Lower leg skin (tissue), 4 donors: ENCODE results near the gene SLC6A13. TPM values are rescaled to one million over a fixed set of nuclear protein-coding genes. Genes with fewer than 3 reads are reported as not detected.

Source experiments
- DNase-seq, 2 donors: peaks; one replicate each; pipeline ENCODE4 v3.0.0-alpha.2; 2019; ENCODE audit warnings: low spot score in 2 of 2
- H3K4me3 ChIP-seq: fragments of 200-600 bp; sonication (generic); 2 replicates; pipeline ENCODE4 v1.5.1; 2017; ENCODE audit warnings: mild to moderate bottlenecking, low read depth; ENCODE audit not compliant: poor library complexity, severe bottlenecking
- CTCF ChIP-seq, 3 donors: fragments of 450-650 bp; IDR thresholded peaks; one replicate each; pipeline ENCODE4 v1.5.1; 2016; ENCODE audit warnings: antibody characterized with exemption in 3 of 3, mild to moderate bottlenecking in 3 of 3, moderate library complexity in 2 of 3
- POLR2A ChIP-seq, 2 donors: fragments of 450-650 bp; IDR thresholded peaks; one replicate each; pipeline ENCODE4 v1.6.1; 2016 to 2017; ENCODE audit warnings: antibody characterized with exemption in 2 of 2, mild to moderate bottlenecking in 1 of 2, moderate library complexity in 1 of 2
- WGBS, 2 donors: methylation state at CpG; one replicate each; pipeline ENCODE4 v1.1.5; 2018; 5-methylcytosine and 5-hydroxymethylcytosine counted together
- intact Hi-C: fragments of 100-400 bp; cut with DNase I; formaldehyde crosslinking; loops from one replicate; pipeline ENCODE4 v1.15.0; 2023; ENCODE audit warnings: low total_unique reads
- total RNA-seq, 4 donors: library from RNA; depleted of rRNA; stranded (reverse); fragments of >200 nt; gene quantifications; one replicate each; pipeline ENCODE4 v1.1.0, GENCODE V29; 2016

The SLC6A13 gene
- total RNA-seq, 4 donors from 2014 or later = not detected

GRCh38 chr12:208813-209212 lies 53.8 kb downstream of the SLC6A13 start:
- no peak for DNase-seq
- TF ChIP-seq CTCF (IDR thresholded peaks at IDR 0.05) = no peak
- TF ChIP-seq POLR2A (IDR thresholded peaks at IDR 0.05) = no peak

GRCh38 chr12:207804-208203 lies 54.8 kb downstream of the SLC6A13 start:
- 78 to 90% methylated on average over 10 of the region's 10 CpGs for WGBS, 2 donors
- intact Hi-C loops = no loop called here
- no peak overlapping the region for H3K4me3 ChIP-seq
- no peak for TF ChIP-seq POLR2A (IDR thresholded peaks at IDR 0.05)
- TF ChIP-seq CTCF (IDR thresholded peaks at IDR 0.05) = no peak
- DNase-seq = no peak

More at GRCh38 chr12:208813-209212, 53.8 kb downstream of the SLC6A13 start:
- 65 to 66% methylated on average over 4 of the region's 4 CpGs for WGBS, 2 donors
- intact Hi-C loops = no loop called here
- H3K4me3 ChIP-seq = no peak overlapping the region

GRCh38 chr12:206746-207440 lies 55.7 kb downstream of the SLC6A13 start:
- no peak for DNase-seq
- WGBS, 2 donors = 88 to 90% methylated on average over 21 of the region's 21 CpGs
- intact Hi-C loops = no loop called here
- no peak for TF ChIP-seq POLR2A (IDR thresholded peaks at IDR 0.05)
- no peak for TF ChIP-seq CTCF (IDR thresholded peaks at IDR 0.05)
- no peak overlapping the region for H3K4me3 ChIP-seq

GRCh38 chr12:205026-205425 lies 57.6 kb downstream of the SLC6A13 start:
- no peak overlapping the region for H3K4me3 ChIP-seq
- WGBS, 2 donors = 74 to 76% methylated on average over 4 of the region's 4 CpGs
- intact Hi-C loops = no loop called here
- no peak for DNase-seq
- TF ChIP-seq CTCF (IDR thresholded peaks at IDR 0.05) (no peak), POLR2A (IDR thresholded peaks at IDR 0.05) (no peak)

- DNase-seq = no peak
- intact Hi-C loops = no loop called here
- H3K4me3 ChIP-seq = no peak overlapping the region
- TF ChIP-seq CTCF (IDR thresholded peaks at IDR 0.05) (no peak), POLR2A (IDR thresholded peaks at IDR 0.05) (no peak)
- 79 to 83% methylated on average over 11 of the region's 11 CpGs for WGBS, 2 donors
These were observed 58.4 kb downstream of the SLC6A13 start for GRCh38 chr12:204261-204678.
